Keratinocyte (primary cell): Measurements from ENCODE around the gene METTL3.

Experiments
- EZH2 ChIP-seq: IDR thresholded peaks from one replicate; pipeline ENCODE4 v1.6.1; 2012; ENCODE audit warnings: inconsistent platforms, mild to moderate bottlenecking, low read length, moderate library complexity
- TF ChIP-seq, protein P1 (sequence below), 3 experiments: IDR thresholded peaks in 1 of 3; conservative IDR thresholded peaks in 1 of 3; optimal IDR thresholded peaks in 1 of 3; 2 replicates in 2 of 3; 3 replicates in 1 of 3; pipeline versions ENCODE3 to v1.5.1; 2011; ENCODE audit warnings: low read length in 3 of 3, mild to moderate bottlenecking in 3 of 3, moderate library complexity in 2 of 3, control low read depth in 1 of 3, inconsistent platforms in 1 of 3; ENCODE audit not compliant: insufficient read depth in 2 of 3; ENCODE audit errors: extremely low read depth in 1 of 3

- TF ChIP-seq, protein P1, sequence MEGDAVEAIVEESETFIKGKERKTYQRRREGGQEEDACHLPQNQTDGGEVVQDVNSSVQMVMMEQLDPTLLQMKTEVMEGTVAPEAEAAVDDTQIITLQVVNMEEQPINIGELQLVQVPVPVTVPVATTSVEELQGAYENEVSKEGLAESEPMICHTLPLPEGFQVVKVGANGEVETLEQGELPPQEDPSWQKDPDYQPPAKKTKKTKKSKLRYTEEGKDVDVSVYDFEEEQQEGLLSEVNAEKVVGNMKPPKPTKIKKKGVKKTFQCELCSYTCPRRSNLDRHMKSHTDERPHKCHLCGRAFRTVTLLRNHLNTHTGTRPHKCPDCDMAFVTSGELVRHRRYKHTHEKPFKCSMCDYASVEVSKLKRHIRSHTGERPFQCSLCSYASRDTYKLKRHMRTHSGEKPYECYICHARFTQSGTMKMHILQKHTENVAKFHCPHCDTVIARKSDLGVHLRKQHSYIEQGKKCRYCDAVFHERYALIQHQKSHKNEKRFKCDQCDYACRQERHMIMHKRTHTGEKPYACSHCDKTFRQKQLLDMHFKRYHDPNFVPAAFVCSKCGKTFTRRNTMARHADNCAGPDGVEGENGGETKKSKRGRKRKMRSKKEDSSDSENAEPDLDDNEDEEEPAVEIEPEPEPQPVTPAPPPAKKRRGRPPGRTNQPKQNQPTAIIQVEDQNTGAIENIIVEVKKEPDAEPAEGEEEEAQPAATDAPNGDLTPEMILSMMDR (optimal IDR thresholded peaks at IDR 0.05 in 1 of 3, IDR thresholded peaks at IDR 0.05 in 1 of 3, conservative IDR thresholded peaks at IDR 0.05 in 1 of 3; ENCODE audit: extremely low read depth in 1 of 3, insufficient read depth in 2 of 3, low read length in 3 of 3) = no peak
- peak; percentile 6 for TF ChIP-seq EZH2
Observed at GRCh38 chr14:21536418-21537089, 25.4 kb upstream of the METTL3 start.
